Measurements from ENCODE around the gene FFAR2. TPM values are rescaled to one million over a fixed set of nuclear protein-coding genes. Genes with fewer than 3 reads are reported as not detected.
A peak's percentile ranks its signal among the peaks of the same experiment; 100 is the strongest.
"Not testable (repeated sequence)": the region's sequence is repeated elsewhere in the genome, so short reads cannot be mapped to it uniquely, and the experiment has no call there.

Gene FFAR2
- total RNA-seq, 6 experiments from 2014 or later: 0.30 to 0.64 (median 0.35) TPM; not detected in 3

DNA sequence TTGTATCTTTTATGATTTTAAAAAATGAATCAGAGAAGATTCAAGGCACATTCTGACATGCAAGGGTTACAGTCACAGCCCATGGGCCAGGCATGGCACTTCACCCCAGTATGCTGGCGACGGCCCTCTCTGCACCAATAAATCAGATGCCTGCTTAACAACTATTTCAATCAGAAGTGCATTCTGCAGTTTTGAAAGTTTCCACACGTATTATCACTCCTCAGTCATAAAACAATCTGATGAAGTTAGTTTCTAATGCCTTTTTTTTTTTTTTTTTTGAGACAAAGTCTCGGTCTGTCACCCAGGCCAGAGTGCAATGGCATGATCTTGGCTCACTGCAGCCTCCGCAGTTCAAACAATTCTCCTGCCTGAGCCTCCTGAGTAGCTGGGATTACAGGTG is 28.3 kb upstream of the FFAR2 start:
- no peaks in the 10 kb centered on the region for H3K9me3 ChIP-seq
- intact Hi-C loops (cut with DNase I): loop anchor here in 1 of 2 donors (10.0 kb wide), 1 partner anchor 55 kb away; no protein-coding TSS in a partner anchor
- DNase-seq (peak in 1 of 3 donors; percentile 11), ATAC-seq (no peak)
- H3K4me1 ChIP-seq: peaks cover 0 to 8% (median 0%) of the 10 kb centered on the region in 4 donors
- no peak for TF ChIP-seq POLR2A (IDR thresholded peaks at IDR 0.05)
- TF ChIP-seq, protein P1, sequence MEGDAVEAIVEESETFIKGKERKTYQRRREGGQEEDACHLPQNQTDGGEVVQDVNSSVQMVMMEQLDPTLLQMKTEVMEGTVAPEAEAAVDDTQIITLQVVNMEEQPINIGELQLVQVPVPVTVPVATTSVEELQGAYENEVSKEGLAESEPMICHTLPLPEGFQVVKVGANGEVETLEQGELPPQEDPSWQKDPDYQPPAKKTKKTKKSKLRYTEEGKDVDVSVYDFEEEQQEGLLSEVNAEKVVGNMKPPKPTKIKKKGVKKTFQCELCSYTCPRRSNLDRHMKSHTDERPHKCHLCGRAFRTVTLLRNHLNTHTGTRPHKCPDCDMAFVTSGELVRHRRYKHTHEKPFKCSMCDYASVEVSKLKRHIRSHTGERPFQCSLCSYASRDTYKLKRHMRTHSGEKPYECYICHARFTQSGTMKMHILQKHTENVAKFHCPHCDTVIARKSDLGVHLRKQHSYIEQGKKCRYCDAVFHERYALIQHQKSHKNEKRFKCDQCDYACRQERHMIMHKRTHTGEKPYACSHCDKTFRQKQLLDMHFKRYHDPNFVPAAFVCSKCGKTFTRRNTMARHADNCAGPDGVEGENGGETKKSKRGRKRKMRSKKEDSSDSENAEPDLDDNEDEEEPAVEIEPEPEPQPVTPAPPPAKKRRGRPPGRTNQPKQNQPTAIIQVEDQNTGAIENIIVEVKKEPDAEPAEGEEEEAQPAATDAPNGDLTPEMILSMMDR (IDR thresholded peaks at IDR 0.05): no peak
- no peaks in the 10 kb centered on the region for H3K36me3 ChIP-seq
- no peak overlapping the region for H3K4me3 ChIP-seq
- H3K27ac ChIP-seq: peak overlapping the region in 1 of 3 donors; percentile 32
- WGBS (ENCODE audit: insufficient coverage, low coverage, low lambda C conversion rate, missing lambda C conversion rate): 78% methylated on average over 5 of the region's 5 CpGs
- no peaks in the 10 kb centered on the region for H3K27me3 ChIP-seq

DNA sequence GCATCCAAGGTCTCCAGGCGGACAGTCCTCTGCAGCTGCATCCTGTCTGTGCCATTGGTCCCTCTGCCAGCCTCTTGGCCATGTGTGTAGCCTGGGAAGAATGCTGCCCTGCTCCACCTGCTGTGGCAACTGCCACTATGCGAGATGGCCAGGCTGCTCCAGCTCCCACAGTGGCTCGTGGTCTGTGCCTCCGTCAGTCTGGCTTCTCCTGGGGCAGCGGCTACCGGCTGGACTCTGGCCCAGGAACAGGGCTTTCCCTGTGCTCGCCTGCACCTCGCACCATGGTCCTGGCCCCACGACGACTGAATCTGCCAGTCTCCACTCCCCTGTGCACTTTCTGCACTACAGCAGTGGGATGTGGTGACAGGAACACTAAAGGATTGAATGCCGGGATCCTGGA is 26.7 kb upstream of the FFAR2 start:
- Histone ChIP-seq H3K9me3 (no peaks in the 10 kb centered on the region), H3K27me3 (no peaks in the 10 kb centered on the region), H3K4me3 (no peak overlapping the region), H3K4me1 (peaks cover 0 to 8% (median 0%) of the 10 kb centered on the region in 4 donors), H3K36me3 (no peaks in the 10 kb centered on the region), H3K27ac (no peak overlapping the region)
- no peak for TF ChIP-seq POLR2A (IDR thresholded peaks at IDR 0.05)
- TF ChIP-seq, protein P1 (IDR thresholded peaks at IDR 0.05): no peak
- intact Hi-C loops (cut with DNase I): no loop called here
- WGBS (ENCODE audit: insufficient coverage, low coverage, low lambda C conversion rate, missing lambda C conversion rate): 68% methylated on average over 6 of the region's 11 CpGs
- ATAC-seq (no peak), DNase-seq (peak in 1 of 3 donors; percentile 51)

DNA sequence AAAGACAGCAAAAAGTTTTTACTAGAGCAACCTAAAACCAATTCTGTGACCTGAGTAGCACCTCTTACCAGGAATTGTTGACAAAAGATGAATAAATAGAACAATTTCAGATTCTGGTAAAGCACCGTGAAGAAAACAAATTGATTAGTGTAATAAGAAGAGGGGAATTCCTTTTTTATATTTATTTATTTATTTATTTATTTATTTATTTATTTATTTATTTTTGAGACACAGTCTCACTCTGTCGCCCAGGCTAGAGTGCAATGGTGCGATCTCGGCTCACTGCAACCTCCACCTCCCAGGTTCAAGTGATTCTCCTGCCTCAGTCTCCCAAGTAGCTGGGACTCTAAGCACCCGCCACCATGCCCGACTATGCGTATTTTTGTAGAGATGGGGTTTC is 24.7 kb upstream of the FFAR2 start:
- DNase-seq; H3K9me3 ChIP-seq; H3K27ac ChIP-seq; H3K4me3 ChIP-seq; ATAC-seq; H3K4me1 ChIP-seq; intact Hi-C loops (cut with DNase I); H3K27me3 ChIP-seq; H3K36me3 ChIP-seq: not testable (repeated sequence)
- 65% methylated on average over 6 of the region's 7 CpGs for WGBS (ENCODE audit: insufficient coverage, low coverage, low lambda C conversion rate, missing lambda C conversion rate)

DNA sequence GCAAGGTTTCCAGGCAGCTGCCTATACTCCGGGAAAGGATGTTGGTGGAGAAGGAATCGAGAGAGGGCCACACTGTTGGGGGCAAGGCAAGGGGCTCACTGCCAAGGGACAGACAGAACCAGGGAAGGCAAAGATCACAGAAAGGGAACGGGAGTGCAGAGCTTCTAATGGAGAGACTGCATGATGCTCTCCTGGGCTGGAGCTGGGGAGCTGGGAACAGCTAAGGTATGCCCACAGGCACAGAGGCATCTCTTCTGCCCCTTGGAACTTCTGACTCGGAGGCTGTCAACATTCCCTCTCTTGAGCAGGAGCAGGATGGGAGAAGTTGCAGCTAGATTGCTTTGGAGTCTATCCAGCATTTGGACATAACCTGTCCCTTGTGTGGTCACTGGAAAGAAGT is 22.4 kb upstream of the FFAR2 start:
- TF ChIP-seq, protein P1 (IDR thresholded peaks at IDR 0.05): no peak
- no peak for TF ChIP-seq POLR2A (IDR thresholded peaks at IDR 0.05)
- Histone ChIP-seq H3K27ac (no peak overlapping the region), H3K27me3 (no peaks in the 10 kb centered on the region), H3K4me3 (no peak overlapping the region), H3K4me1 (peaks cover 0 to under 1% (median 0%) of the 10 kb centered on the region in 4 donors), H3K36me3 (no peaks in the 10 kb centered on the region), H3K9me3 (no peaks in the 10 kb centered on the region)
- ATAC-seq: no peak
- intact Hi-C loops (cut with DNase I): no loop called here
- 40% methylated on average over 3 of the region's 4 CpGs for WGBS (ENCODE audit: insufficient coverage, low coverage, low lambda C conversion rate, missing lambda C conversion rate)
- no peak for DNase-seq

DNA sequence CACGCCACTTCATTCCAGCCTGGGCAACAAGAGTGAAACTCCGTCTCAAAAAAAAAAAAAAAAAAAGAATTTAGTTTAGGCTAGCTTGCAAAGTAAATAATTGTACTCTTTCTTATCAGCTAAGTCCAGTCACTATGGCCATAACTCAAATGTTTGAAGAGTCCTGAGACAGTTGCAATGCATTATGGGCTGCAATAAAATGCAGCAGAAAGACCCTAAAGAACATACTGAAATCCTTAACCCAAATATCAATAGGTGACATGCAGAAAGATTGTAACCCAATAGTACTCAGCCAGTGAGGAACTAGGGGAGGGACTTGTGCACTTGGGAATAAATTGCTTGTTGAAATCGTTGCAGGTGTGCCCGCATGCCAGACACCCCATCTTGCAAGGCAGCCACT is 20.9 kb upstream of the FFAR2 start:
- H3K4me1 ChIP-seq: no peaks in the 10 kb centered on the region
- WGBS (ENCODE audit: insufficient coverage, low coverage, low lambda C conversion rate, missing lambda C conversion rate): 35% methylated on average over 3 of the region's 4 CpGs
- intact Hi-C loops (cut with DNase I): no loop called here
- no peaks in the 10 kb centered on the region for H3K36me3 ChIP-seq
- H3K4me3 ChIP-seq: no peak overlapping the region
- no peak for ATAC-seq
- no peaks in the 10 kb centered on the region for H3K27me3 ChIP-seq
- H3K9me3 ChIP-seq: no peaks in the 10 kb centered on the region
- TF ChIP-seq, protein P1 (IDR thresholded peaks at IDR 0.05): no peak
- H3K27ac ChIP-seq: no peak overlapping the region
- no peak for DNase-seq
